ENCODE measurements around the gene SCN8A. TPM values are rescaled to one million over a fixed set of nuclear protein-coding genes. Genes with fewer than 3 reads are reported as not detected.
"Not testable (repeated sequence)": the region's sequence is repeated elsewhere in the genome, so short reads cannot be mapped to it uniquely, and the experiment has no call there.

SCN8A gene
- total RNA-seq, 1 experiment from 2014 or later: 5.4 TPM

DNA sequence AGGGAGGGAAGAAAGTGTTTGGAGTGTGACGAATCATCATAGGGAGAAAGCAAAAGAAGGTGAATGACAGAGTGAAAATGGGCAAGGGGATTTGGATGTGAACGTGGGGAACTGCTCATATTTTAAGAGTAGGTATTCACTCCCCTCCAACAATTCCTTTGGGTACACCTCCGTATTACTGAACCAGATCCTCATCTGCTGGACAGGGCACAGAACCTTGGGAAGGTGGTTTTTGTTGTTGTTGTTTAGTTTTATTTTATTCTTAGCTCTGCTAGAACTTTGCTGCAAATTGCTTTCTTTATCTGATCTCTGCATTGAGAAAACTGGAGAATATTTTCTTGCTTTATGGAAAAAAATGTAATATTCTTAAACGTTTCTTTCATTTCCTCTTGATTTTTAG, 7.1 kb downstream of the SCN8A start:
- no TSS peak for BruUV-seq (replicated peaks)
- no peak overlapping the region for H3K27ac ChIP-seq (ENCODE audit: low read depth, low read length, poor library complexity, severe bottlenecking)

DNA sequence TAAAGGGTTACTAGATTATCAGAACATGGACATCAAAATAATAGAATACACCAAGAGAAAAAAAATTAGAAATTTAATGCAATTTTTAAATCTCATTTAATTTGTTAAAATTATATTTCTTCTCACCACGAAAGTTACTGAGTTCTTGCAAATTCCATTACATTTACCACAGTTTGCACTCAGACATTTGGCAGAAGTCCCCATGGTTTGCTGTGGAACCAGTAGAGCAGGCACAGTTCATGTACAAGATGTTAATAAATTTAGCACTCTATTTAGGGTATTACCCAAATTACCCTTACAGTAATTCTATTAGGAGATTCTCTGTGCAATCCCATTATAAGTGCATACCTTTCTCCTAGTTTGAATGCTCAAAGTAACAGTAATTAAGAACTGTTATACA, 9.7 kb downstream of the SCN8A start:
- no peaks in the 10 kb centered on the region for H3K27me3 ChIP-seq (replicated peaks; ENCODE audit: insufficient read depth, low read depth, low read length, poor library complexity)
- no peak overlapping the region for H3K27ac ChIP-seq (ENCODE audit: low read depth, low read length, poor library complexity, severe bottlenecking)
- H3K4me3 ChIP-seq (ENCODE audit: low read depth, low read length, poor library complexity, severe bottlenecking): no peak overlapping the region
- POLR2A ChIA-PET (ENCODE audit: low non-redundant PET): no interaction called here
- H3K36me3 ChIP-seq (ENCODE audit: insufficient read depth, low read length, poor library complexity, severe bottlenecking): no peaks in the 10 kb centered on the region
- no TSS peak for BruUV-seq (replicated peaks)
- CTCF ChIA-PET: no interaction called here
- peaks cover 4% of the 10 kb centered on the region for H3K4me1 ChIP-seq (ENCODE audit: insufficient read depth, low read length, poor library complexity, severe bottlenecking)
- TF ChIP-seq EZH2 (IDR thresholded peaks at IDR 0.05; ENCODE audit: borderline replicate concordance, low read depth, low read length, poor library complexity, severe bottlenecking): no peak
- TF ChIP-seq, protein P1, sequence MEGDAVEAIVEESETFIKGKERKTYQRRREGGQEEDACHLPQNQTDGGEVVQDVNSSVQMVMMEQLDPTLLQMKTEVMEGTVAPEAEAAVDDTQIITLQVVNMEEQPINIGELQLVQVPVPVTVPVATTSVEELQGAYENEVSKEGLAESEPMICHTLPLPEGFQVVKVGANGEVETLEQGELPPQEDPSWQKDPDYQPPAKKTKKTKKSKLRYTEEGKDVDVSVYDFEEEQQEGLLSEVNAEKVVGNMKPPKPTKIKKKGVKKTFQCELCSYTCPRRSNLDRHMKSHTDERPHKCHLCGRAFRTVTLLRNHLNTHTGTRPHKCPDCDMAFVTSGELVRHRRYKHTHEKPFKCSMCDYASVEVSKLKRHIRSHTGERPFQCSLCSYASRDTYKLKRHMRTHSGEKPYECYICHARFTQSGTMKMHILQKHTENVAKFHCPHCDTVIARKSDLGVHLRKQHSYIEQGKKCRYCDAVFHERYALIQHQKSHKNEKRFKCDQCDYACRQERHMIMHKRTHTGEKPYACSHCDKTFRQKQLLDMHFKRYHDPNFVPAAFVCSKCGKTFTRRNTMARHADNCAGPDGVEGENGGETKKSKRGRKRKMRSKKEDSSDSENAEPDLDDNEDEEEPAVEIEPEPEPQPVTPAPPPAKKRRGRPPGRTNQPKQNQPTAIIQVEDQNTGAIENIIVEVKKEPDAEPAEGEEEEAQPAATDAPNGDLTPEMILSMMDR (conservative IDR thresholded peaks at IDR 0.05; ENCODE audit: low read depth, low read length): no peak
- DNase-seq (ENCODE audit: low spot score): no peak
- intact Hi-C loops (cut with micrococcal nuclease; ENCODE audit: unreplicated experiment): no loop called here
- no peaks in the 10 kb centered on the region for H3K9me3 ChIP-seq (ENCODE audit: low read depth, low read length, poor library complexity, severe bottlenecking)

More for the DNA sequence above, 7.1 kb downstream of the SCN8A start:
- ChIA-PET POLR2A (ENCODE audit: low non-redundant PET) (no interaction called here), CTCF (no interaction called here)
- Histone ChIP-seq H3K4me3 (ENCODE audit: low read depth, low read length, poor library complexity, severe bottlenecking) (no peak overlapping the region), H3K27me3 (replicated peaks; ENCODE audit: insufficient read depth, low read depth, low read length, poor library complexity) (no peaks in the 10 kb centered on the region), H3K4me1 (ENCODE audit: insufficient read depth, low read length, poor library complexity, severe bottlenecking) (peaks cover 13% of the 10 kb centered on the region), H3K9me3 (ENCODE audit: low read depth, low read length, poor library complexity, severe bottlenecking) (no peaks in the 10 kb centered on the region), H3K36me3 (ENCODE audit: insufficient read depth, low read length, poor library complexity, severe bottlenecking) (no peaks in the 10 kb centered on the region)
- DNase-seq (ENCODE audit: low spot score): no peak
- intact Hi-C loops (cut with micrococcal nuclease; ENCODE audit: unreplicated experiment): no loop called here
- TF ChIP-seq EZH2 (IDR thresholded peaks at IDR 0.05; ENCODE audit: borderline replicate concordance, low read depth, low read length, poor library complexity, severe bottlenecking): no peak

DNA sequence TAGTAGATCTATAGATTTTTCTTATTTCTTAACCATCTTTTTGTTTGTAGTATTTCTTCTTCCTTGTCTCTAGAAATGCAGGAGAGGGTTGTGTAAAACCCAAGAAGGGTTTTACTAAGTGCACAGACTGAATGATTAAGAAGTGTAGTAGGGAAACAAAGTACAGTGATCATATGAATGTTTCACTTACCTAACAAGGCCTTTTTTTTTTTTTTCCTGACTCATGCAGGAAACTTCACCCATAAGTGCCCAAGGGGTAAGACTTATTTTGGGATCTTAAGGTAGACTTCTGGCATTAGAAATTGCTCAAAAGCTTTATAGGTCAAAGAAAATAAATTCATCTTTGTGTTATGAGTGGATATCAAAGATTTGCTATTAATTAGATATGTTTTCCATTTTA, 10.2 kb downstream of the SCN8A start:
- no peaks in the 10 kb centered on the region for H3K36me3 ChIP-seq (ENCODE audit: insufficient read depth, low read length, poor library complexity, severe bottlenecking)
- ChIA-PET POLR2A (ENCODE audit: low non-redundant PET) (no interaction called here), CTCF (no interaction called here)
- intact Hi-C loops (cut with micrococcal nuclease; ENCODE audit: unreplicated experiment): no loop called here
- H3K9me3 ChIP-seq (ENCODE audit: low read depth, low read length, poor library complexity, severe bottlenecking): no peaks in the 10 kb centered on the region
- H3K4me3 ChIP-seq (ENCODE audit: low read depth, low read length, poor library complexity, severe bottlenecking): no peak overlapping the region
- no peak for TF ChIP-seq EZH2 (IDR thresholded peaks at IDR 0.05; ENCODE audit: borderline replicate concordance, low read depth, low read length, poor library complexity, severe bottlenecking)
- TF ChIP-seq, protein P1 (conservative IDR thresholded peaks at IDR 0.05; ENCODE audit: low read depth, low read length): no peak
- H3K27me3 ChIP-seq (replicated peaks; ENCODE audit: insufficient read depth, low read depth, low read length, poor library complexity): no peaks in the 10 kb centered on the region
- H3K4me1 ChIP-seq (ENCODE audit: insufficient read depth, low read length, poor library complexity, severe bottlenecking): peaks cover 4% of the 10 kb centered on the region
- no TSS peak for BruUV-seq (replicated peaks)
- DNase-seq (ENCODE audit: low spot score): no peak
- no peak overlapping the region for H3K27ac ChIP-seq (ENCODE audit: low read depth, low read length, poor library complexity, severe bottlenecking)

DNA sequence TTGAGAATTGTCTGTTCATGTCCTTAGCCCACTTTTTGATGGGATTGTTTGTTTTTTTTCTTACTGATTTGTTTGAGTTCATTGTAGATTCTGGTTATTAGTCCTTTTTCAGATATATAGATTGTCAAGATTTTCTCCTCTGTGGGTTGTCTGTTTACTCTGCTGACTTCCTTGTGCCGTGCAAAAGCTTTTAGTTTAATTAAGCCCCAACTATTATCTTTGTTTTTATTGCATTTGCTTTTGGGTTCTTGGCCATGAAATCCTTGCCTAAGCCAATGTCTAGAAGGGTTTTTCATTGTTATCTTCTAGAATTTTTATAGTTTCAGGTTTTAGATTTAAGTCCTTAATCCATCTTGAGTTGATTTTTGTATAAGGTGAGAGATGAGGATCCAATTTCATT, 14.9 kb downstream of the SCN8A start:
- not testable (repeated sequence) for BruUV-seq (replicated peaks)

DNA sequence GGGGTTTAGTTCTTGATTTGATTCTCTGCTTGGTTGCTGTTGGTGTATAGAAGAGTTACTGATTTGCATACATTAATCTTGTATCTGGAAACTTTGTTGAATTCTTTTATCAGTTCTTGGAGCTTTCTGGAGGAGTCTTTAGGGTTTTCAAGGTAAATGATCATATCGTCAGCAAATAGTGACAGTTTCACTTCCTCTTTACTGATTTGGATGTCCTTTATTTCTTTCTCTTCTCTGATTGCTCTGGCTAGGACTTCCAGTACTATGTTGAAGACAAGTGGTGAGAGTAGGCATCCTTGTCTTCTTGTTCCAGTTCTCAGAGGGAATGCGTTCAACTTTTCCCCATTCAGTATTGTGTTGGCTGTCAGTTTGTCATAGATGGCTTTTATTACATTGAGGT, 16.2 kb downstream of the SCN8A start:
- H3K4me1 ChIP-seq (ENCODE audit: insufficient read depth, low read length, poor library complexity, severe bottlenecking); DNase-seq (ENCODE audit: low spot score); H3K27ac ChIP-seq (ENCODE audit: low read depth, low read length, poor library complexity, severe bottlenecking); POLR2A ChIA-PET (ENCODE audit: low non-redundant PET); H3K9me3 ChIP-seq (ENCODE audit: low read depth, low read length, poor library complexity, severe bottlenecking); H3K27me3 ChIP-seq (replicated peaks; ENCODE audit: insufficient read depth, low read depth, low read length, poor library complexity); CTCF ChIA-PET; H3K36me3 ChIP-seq (ENCODE audit: insufficient read depth, low read length, poor library complexity, severe bottlenecking); intact Hi-C loops (cut with micrococcal nuclease; ENCODE audit: unreplicated experiment); BruUV-seq (replicated peaks); H3K4me3 ChIP-seq (ENCODE audit: low read depth, low read length, poor library complexity, severe bottlenecking): not testable (repeated sequence)

More for the DNA sequence above, 14.9 kb downstream of the SCN8A start:
- H3K4me1 ChIP-seq (ENCODE audit: insufficient read depth, low read length, poor library complexity, severe bottlenecking); CTCF ChIA-PET; H3K27me3 ChIP-seq (replicated peaks; ENCODE audit: insufficient read depth, low read depth, low read length, poor library complexity); H3K4me3 ChIP-seq (ENCODE audit: low read depth, low read length, poor library complexity, severe bottlenecking); DNase-seq (ENCODE audit: low spot score); H3K27ac ChIP-seq (ENCODE audit: low read depth, low read length, poor library complexity, severe bottlenecking); POLR2A ChIA-PET (ENCODE audit: low non-redundant PET); H3K9me3 ChIP-seq (ENCODE audit: low read depth, low read length, poor library complexity, severe bottlenecking); intact Hi-C loops (cut with micrococcal nuclease; ENCODE audit: unreplicated experiment); H3K36me3 ChIP-seq (ENCODE audit: insufficient read depth, low read length, poor library complexity, severe bottlenecking): not testable (repeated sequence)

Measured in A673 (cell line).